HEK293T (cell line): Measurements from ENCODE around the gene ZNF212.
A peak's percentile ranks its signal among the peaks of the same experiment; 100 is the strongest.

ENCODE experiments used
- CTCF ChIA-PET: fragments of 350-600 bp; formaldehyde crosslinking; extraction: SDS; loops from one replicate; lab custom pipeline; 2021; ENCODE audit warnings: antibody characterized with exemption, inconsistent platforms; lab: Yijun Ruan, JAX
- POLR2A ChIA-PET: fragments of 350-600 bp; formaldehyde crosslinking; extraction: SDS; loops from one replicate; lab custom pipeline; 2020; ENCODE audit warnings: antibody characterized with exemption, inconsistent platforms; lab: Yijun Ruan, JAX
- DNase-seq: peaks from one replicate; pipeline ENCODE4 v3.0.0; 2012; ENCODE audit warnings: mixed read lengths; ENCODE audit errors: extremely low spot score
- ARNT ChIP-seq: fragments of 450-650 bp; IDR thresholded peaks from 2 replicates; pipeline ENCODE4 v1.6.1; 2017; ENCODE audit warnings: mild to moderate bottlenecking
- BHLHE40 ChIP-seq: fragments of 450-650 bp; IDR thresholded peaks from 2 replicates; pipeline ENCODE4 v1.6.1; 2016; ENCODE audit warnings: mild to moderate bottlenecking, moderate library complexity, borderline replicate concordance
- CTBP1 ChIP-seq: fragments of 450-650 bp; IDR thresholded peaks from 2 replicates; pipeline ENCODE4 v1.6.1; 2016; ENCODE audit warnings: borderline replicate concordance
- ELF4 ChIP-seq: fragments of 450-650 bp; IDR thresholded peaks from 2 replicates; pipeline ENCODE4 v1.6.1; 2017; ENCODE audit warnings: antibody characterized with exemption
- FOXA1 ChIP-seq: fragments of 450-650 bp; IDR thresholded peaks from 2 replicates; pipeline ENCODE4 v1.6.1; 2016; ENCODE audit warnings: mild to moderate bottlenecking
- FOXK2 ChIP-seq: fragments of 450-650 bp; IDR thresholded peaks from 2 replicates; pipeline ENCODE4 v1.6.1; 2016; ENCODE audit warnings: mild to moderate bottlenecking
- FOXM1 ChIP-seq: fragments of 450-650 bp; IDR thresholded peaks from 2 replicates; pipeline ENCODE4 v1.6.1; 2017; ENCODE audit warnings: mild to moderate bottlenecking, borderline replicate concordance
- HDGF ChIP-seq: fragments of 450-650 bp; IDR thresholded peaks from 2 replicates; pipeline ENCODE4 v1.6.1; 2017; ENCODE audit warnings: antibody characterized with exemption, borderline replicate concordance
- L3MBTL2 ChIP-seq: fragments of 450-650 bp; conservative IDR thresholded peaks from 2 replicates; pipeline ENCODE4 v1.6.1; 2016; ENCODE audit warnings: mild to moderate bottlenecking
- LEF1 ChIP-seq: fragments of 450-650 bp; IDR thresholded peaks from 2 replicates; pipeline ENCODE4 v1.6.1; 2017; ENCODE audit warnings: mild to moderate bottlenecking, borderline replicate concordance
- NFRKB ChIP-seq: fragments of 450-650 bp; IDR thresholded peaks from 2 replicates; pipeline ENCODE4 v1.6.1; 2016; ENCODE audit warnings: mild to moderate bottlenecking, moderate library complexity
- PKNOX1 ChIP-seq: fragments of 450-650 bp; IDR thresholded peaks from 2 replicates; pipeline ENCODE4 v1.6.1; 2016
- SP1 ChIP-seq: fragments of 450-650 bp; IDR thresholded peaks from 2 replicates; pipeline ENCODE4 v1.6.1; 2017
- SUZ12 ChIP-seq: fragments of 450-650 bp; IDR thresholded peaks from 2 replicates; pipeline ENCODE4 v1.6.1; 2016; ENCODE audit warnings: mild to moderate bottlenecking
- TARDBP ChIP-seq: fragments of 450-650 bp; IDR thresholded peaks from 2 replicates; pipeline ENCODE4 v1.6.1; 2016
- ZNF384 ChIP-seq: fragments of 450-650 bp; IDR thresholded peaks from 2 replicates; pipeline ENCODE4 v1.6.1; 2016

Gene ZNF212

GRCh38 chr7:149239345-149240143 lies at the start of gene ZNF212:
TSS of gene ZNF212 (plus strand) at chr7:149239651. CDS start at chr7:149239779, 128 bp downstream.
- ChIA-PET CTCF (interaction anchor here (1.0 kb wide), 1 partner anchor 11 kb away, joined by 3 read pairs; no protein-coding TSS in a partner anchor), POLR2A (interaction anchor here (0.9 to 1.5 kb wide), 4 partner anchors 10 to 23 kb away, joined by 3 to 7 read pairs (median 4); partner anchors contain the start of gene ZNF783)
- peak; percentile 100 for DNase-seq
- no peak for TF ChIP-seq TARDBP
- no peak for TF ChIP-seq CTBP1
- peak; percentile 35 for TF ChIP-seq L3MBTL2
- TF ChIP-seq HDGF = peak; percentile 83; the same call in 1 of the 2 replicates
- peak; percentile 55; the same call in 1 of the 2 replicates for TF ChIP-seq ELF4
- no peak for TF ChIP-seq FOXK2
- no peak for TF ChIP-seq BHLHE40
- TF ChIP-seq NFRKB = no peak
- no peak for TF ChIP-seq ARNT
- no peak for TF ChIP-seq FOXA1
- no peak for TF ChIP-seq LEF1
- no peak for TF ChIP-seq ZNF384
- TF ChIP-seq SUZ12 = no peak
- TF ChIP-seq SP1 = no peak
- no peak for TF ChIP-seq FOXM1
- TF ChIP-seq PKNOX1 = peak; percentile 93

- DNase-seq = no peak
- ChIA-PET POLR2A (no interaction called here), CTCF (no interaction called here)
- TF ChIP-seq SP1 (no peak), FOXM1 (no peak)
Measured at GRCh38 chr7:149191851-149192250, 47.6 kb upstream of the ZNF212 start.

- CTCF ChIA-PET = interaction anchor here (1.0 to 1.6 kb wide), 4 partner anchors 11 to 66 kb away, joined by 3 to 9 read pairs (median 6); partner anchors contain the start of gene ZNF398
- TF ChIP-seq TARDBP = no peak
- no peak for TF ChIP-seq L3MBTL2
- no peak for TF ChIP-seq NFRKB
- no peak for TF ChIP-seq CTBP1
- no peak for TF ChIP-seq SUZ12
- TF ChIP-seq PKNOX1 = no peak
- no peak for TF ChIP-seq SP1
- no peak for DNase-seq
- POLR2A ChIA-PET = interaction anchor here (0.9 to 2.4 kb wide), 26 partner anchors 9 to 302 kb away, joined by 3 to 35 read pairs (median 6); partner anchors contain the start of genes ZNF398, ZNF425 and ZNF783
Measured at GRCh38 chr7:149194799-149195179, 44.7 kb upstream of the ZNF212 start.

- CTCF ChIA-PET = interaction anchor here (0.6 to 1.6 kb wide), 7 partner anchors 12 to 71 kb away, joined by 3 to 9 read pairs (median 4); partner anchors contain the start of gene ZNF398
- POLR2A ChIA-PET = interaction anchor here (0.9 to 2.4 kb wide), 28 partner anchors 9 to 301 kb away, joined by 3 to 35 read pairs (median 6); partner anchors contain the start of genes ZNF398, ZNF425 and ZNF783
- TF ChIP-seq ARNT (peak; percentile 66; the same call in 1 of the 2 replicates), LEF1 (peak; percentile 53; the same call in 1 of the 2 replicates), CTBP1 (no peak), BHLHE40 (no peak), L3MBTL2 (peak; percentile 35; the same call in 1 of the 2 replicates), FOXM1 (peak; percentile 83)
- DNase-seq = peak; percentile 99
Measured at GRCh38 chr7:149195180-149196150, 44.0 kb upstream of the ZNF212 start, which contains the start of gene ZNF282. TSS of gene ZNF282 (plus strand) at chr7:149195546. CDS start at chr7:149195590, 44 bp downstream.

- TF ChIP-seq SUZ12 (no peak), HDGF (no peak), ARNT (no peak), SP1 (no peak), FOXK2 (no peak), FOXM1 (no peak), CTBP1 (no peak), LEF1 (no peak), L3MBTL2 (no peak; the same call in none of the 2 replicates), TARDBP (no peak), FOXA1 (no peak), PKNOX1 (no peak), BHLHE40 (no peak), ZNF384 (no peak), NFRKB (no peak)
- ChIA-PET POLR2A (interaction anchor here (0.9 to 2.4 kb wide), 15 partner anchors 9 to 300 kb away, joined by 3 to 35 read pairs (median 9); partner anchors contain the start of genes ZNF398 and ZNF425), CTCF (interaction anchor here (0.6 to 1.6 kb wide), 4 partner anchors 23 to 70 kb away, joined by 3 to 9 read pairs (median 4); partner anchors contain the start of gene ZNF398)
- peak; percentile 38 for DNase-seq
Measured at GRCh38 chr7:149196151-149196704, 43.2 kb upstream of the ZNF212 start.
